Large intestine (tissue), 3 donors: ENCODE measurements around the gene PALLD. TPM values are rescaled to one million over a fixed set of nuclear protein-coding genes. Genes with fewer than 3 reads are reported as not detected.
"Not testable (repeated sequence)": the region's sequence is repeated elsewhere in the genome, so short reads cannot be mapped to it uniquely, and the experiment has no call there.

Experiments used
- DNase-seq, 2 donors: peaks; one replicate each; pipeline versions ENCODE4 v3.0.0 to v3.0.0-alpha.2; 2013
- H3K27ac ChIP-seq: one replicate; pipeline ENCODE4 v1.5.1; 2013; ENCODE audit warnings: low read length
- H3K27me3 ChIP-seq: 2 replicates; pipeline ENCODE4 v1.6.1; 2013; ENCODE audit warnings: low read length; ENCODE audit not compliant: control insufficient read depth, insufficient read depth
- H3K36me3 ChIP-seq: 2 replicates; pipeline ENCODE4 v1.6.1; 2013; ENCODE audit warnings: low read length; ENCODE audit not compliant: control insufficient read depth, insufficient read depth
- H3K4me1 ChIP-seq: one replicate; pipeline ENCODE4 v1.6.1; 2013; ENCODE audit warnings: low read length; ENCODE audit not compliant: control insufficient read depth, insufficient read depth
- H3K4me3 ChIP-seq: one replicate; pipeline ENCODE4 v1.5.1; 2013; ENCODE audit warnings: low read length
- H3K9me3 ChIP-seq: one replicate; pipeline ENCODE4 v1.6.1; 2013; ENCODE audit warnings: mild to moderate bottlenecking, low read depth, low read length, moderate library complexity; ENCODE audit not compliant: control insufficient read depth
- WGBS: methylation state at CpG from one replicate; pipeline ENCODE4 v1.1.5; 2013; ENCODE audit warnings: low lambda C conversion rate; ENCODE audit not compliant: insufficient coverage; 5-methylcytosine and 5-hydroxymethylcytosine counted together
- polyA plus RNA-seq: library from polyadenylated mRNA; unstranded; fragments of 120-200 nt; gene quantifications from one replicate; pipeline ENCODE4 v1.2.1, GENCODE V29; 2013

PALLD gene
- polyA plus RNA-seq, 1 donor, result 59.7 TPM

DNA sequence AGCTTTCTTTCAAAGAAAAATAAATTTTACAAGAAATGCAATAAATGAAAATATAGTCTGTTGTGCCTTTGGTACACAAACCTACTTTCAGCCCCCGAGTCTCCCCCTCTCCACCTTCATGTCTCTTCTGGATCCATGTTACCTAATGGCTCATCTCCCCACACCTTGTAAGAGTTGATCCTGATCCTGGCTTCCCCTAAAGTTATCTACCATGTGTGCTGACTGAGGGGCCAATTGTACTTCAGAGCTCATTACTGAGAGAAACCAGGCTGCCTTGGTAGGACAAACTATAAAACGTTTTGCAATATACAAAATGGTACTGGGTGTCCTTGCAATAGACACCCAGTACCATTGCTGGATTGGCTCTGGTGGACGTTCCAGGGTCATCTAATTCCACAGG, 11.8 kb downstream of the PALLD start:
- no peak for DNase-seq
- Histone ChIP-seq H3K36me3 (no peaks in the 10 kb centered on the region), H3K9me3 (no peaks in the 10 kb centered on the region), H3K27ac (no peak overlapping the region), H3K4me3 (no peak overlapping the region), H3K4me1 (peaks cover 2% of the 10 kb centered on the region), H3K27me3 (no peaks in the 10 kb centered on the region)
- WGBS, result 70% methylated on average over 2 of the region's 3 CpGs

DNA sequence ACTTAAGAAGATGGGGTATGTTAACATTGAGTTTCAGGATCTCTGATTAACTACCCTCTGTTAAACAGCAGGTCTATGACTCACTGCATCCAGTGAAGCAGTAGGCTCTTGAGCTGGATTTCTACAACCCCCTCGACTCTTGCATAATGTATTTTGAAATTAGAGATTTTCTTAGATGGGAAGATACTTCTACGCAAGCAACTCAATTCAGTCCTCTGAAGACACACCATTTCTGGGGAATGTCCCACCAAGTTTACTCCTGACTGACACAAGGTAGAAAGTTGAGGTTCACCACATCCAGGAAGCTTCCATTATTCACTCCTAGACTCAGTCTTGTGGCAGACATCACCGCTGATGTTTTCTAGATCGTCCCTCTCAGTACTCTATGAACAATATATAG, 12.9 kb downstream of the PALLD start:
- H3K27me3 ChIP-seq, result no peaks in the 10 kb centered on the region
- H3K36me3 ChIP-seq, result no peaks in the 10 kb centered on the region
- WGBS, result no CpG with 5 or more reads among the region's 4 CpGs
- peak in 1 of 2 donors; percentile 22 for DNase-seq
- no peak overlapping the region for H3K4me3 ChIP-seq
- H3K27ac ChIP-seq, result no peak overlapping the region
- no peaks in the 10 kb centered on the region for H3K9me3 ChIP-seq
- H3K4me1 ChIP-seq, result peaks cover 2% of the 10 kb centered on the region

GRCh38 chr4:168511780-168512489, 15.1 kb downstream of the PALLD start:
- Histone ChIP-seq H3K27ac (no peak overlapping the region), H3K4me3 (no peak overlapping the region), H3K36me3 (no peaks in the 10 kb centered on the region), H3K27me3 (no peaks in the 10 kb centered on the region), H3K9me3 (no peaks in the 10 kb centered on the region), H3K4me1 (no peaks in the 10 kb centered on the region)
- no peak for DNase-seq
- WGBS, result no CpG with 5 or more reads among the region's 13 CpGs

- H3K36me3 ChIP-seq, result not testable (repeated sequence)
- 100% methylated on average over 1 of the region's 3 CpGs for WGBS
These were observed 17.0 kb downstream of the PALLD start for GRCh38 chr4:168513826-168514225.

GRCh38 chr4:168514249-168514852, 17.5 kb downstream of the PALLD start:
- H3K27me3 ChIP-seq, result no peaks in the 10 kb centered on the region
- no peak overlapping the region for H3K4me3 ChIP-seq
- no peaks in the 10 kb centered on the region for H3K36me3 ChIP-seq
- no peak overlapping the region for H3K27ac ChIP-seq
- DNase-seq, result no peak
- no peaks in the 10 kb centered on the region for H3K4me1 ChIP-seq
- 51% methylated on average over 3 of the region's 3 CpGs for WGBS
- H3K9me3 ChIP-seq, result no peaks in the 10 kb centered on the region

More at GRCh38 chr4:168513826-168514225, 17.0 kb downstream of the PALLD start:
- H3K27me3 ChIP-seq, H3K9me3 ChIP-seq, H3K27ac ChIP-seq, H3K4me3 ChIP-seq, H3K4me1 ChIP-seq, DNase-seq: not testable (repeated sequence)

- no peaks in the 10 kb centered on the region for H3K27me3 ChIP-seq
- WGBS, result 80% methylated on average over 3 of the region's 5 CpGs
- no peaks in the 10 kb centered on the region for H3K9me3 ChIP-seq
- no peak overlapping the region for H3K27ac ChIP-seq
- no peak for DNase-seq
- no peaks in the 10 kb centered on the region for H3K4me1 ChIP-seq
- no peaks in the 10 kb centered on the region for H3K36me3 ChIP-seq
- H3K4me3 ChIP-seq, result no peak overlapping the region
These were observed 18.6 kb downstream of the PALLD start for GRCh38 chr4:168515222-168516011.

- H3K27ac ChIP-seq, result no peak overlapping the region
- no peak for DNase-seq
These were observed 20.0 kb downstream of the PALLD start for GRCh38 chr4:168516841-168517240.

DNA sequence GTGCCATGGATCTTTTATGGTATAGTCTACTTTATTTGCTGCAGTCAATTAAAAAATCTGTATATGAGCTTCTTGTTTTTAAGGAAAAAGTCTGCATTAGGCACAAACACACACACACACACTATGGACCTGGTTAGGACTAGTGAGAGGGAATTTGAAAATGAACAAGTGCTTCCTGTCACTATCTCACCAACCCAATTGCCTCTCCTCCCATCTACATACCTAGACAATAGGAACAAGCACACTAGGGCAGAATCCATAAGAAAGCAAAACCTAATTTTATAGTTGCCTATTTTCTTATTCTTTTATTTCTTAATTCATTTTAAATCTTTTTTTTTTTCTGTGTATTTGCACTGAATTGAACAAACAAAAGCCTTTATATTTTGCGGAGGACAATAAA, 22.7 kb downstream of the PALLD start:
- Histone ChIP-seq H3K27ac (no peak overlapping the region), H3K9me3 (no peaks in the 10 kb centered on the region), H3K36me3 (no peaks in the 10 kb centered on the region), H3K4me3 (no peak overlapping the region), H3K27me3 (no peaks in the 10 kb centered on the region), H3K4me1 (no peaks in the 10 kb centered on the region)
- no CpG with 5 or more reads among the region's 1 CpG for WGBS
- no peak for DNase-seq

More at GRCh38 chr4:168516841-168517240, 20.0 kb downstream of the PALLD start:
- H3K4me1 ChIP-seq, result no peaks in the 10 kb centered on the region
- no peaks in the 10 kb centered on the region for H3K9me3 ChIP-seq
- no peaks in the 10 kb centered on the region for H3K36me3 ChIP-seq
- no peak overlapping the region for H3K4me3 ChIP-seq
- 80% methylated on average over 1 of the region's 2 CpGs for WGBS
- H3K27me3 ChIP-seq, result no peaks in the 10 kb centered on the region

DNA sequence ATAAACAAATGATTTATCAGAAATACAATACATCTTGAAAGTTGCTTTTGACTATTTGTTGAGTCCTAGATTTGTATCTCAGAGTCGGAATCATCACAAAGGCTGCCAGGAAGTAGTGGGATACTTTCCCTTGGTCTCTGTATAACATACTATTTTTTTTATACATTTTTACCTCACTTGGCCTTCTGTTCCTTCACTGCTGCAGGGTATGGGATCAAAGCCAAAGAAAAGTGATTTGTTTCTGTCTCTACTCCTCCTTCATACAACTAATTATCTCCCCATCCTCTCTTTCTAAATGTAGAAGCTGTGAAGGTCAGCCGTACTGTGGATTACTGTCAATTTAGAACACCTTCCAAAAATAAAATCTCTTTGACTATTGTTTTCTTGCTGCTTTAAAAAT, 24.9 kb downstream of the PALLD start:
- H3K36me3 ChIP-seq, result no peaks in the 10 kb centered on the region
- no peak overlapping the region for H3K27ac ChIP-seq
- DNase-seq, result no peak
- H3K9me3 ChIP-seq, result no peaks in the 10 kb centered on the region
- H3K4me3 ChIP-seq, result no peak overlapping the region
- H3K4me1 ChIP-seq, result no peaks in the 10 kb centered on the region
- 86% methylated on average over 1 of the region's 2 CpGs for WGBS
- no peaks in the 10 kb centered on the region for H3K27me3 ChIP-seq

DNA sequence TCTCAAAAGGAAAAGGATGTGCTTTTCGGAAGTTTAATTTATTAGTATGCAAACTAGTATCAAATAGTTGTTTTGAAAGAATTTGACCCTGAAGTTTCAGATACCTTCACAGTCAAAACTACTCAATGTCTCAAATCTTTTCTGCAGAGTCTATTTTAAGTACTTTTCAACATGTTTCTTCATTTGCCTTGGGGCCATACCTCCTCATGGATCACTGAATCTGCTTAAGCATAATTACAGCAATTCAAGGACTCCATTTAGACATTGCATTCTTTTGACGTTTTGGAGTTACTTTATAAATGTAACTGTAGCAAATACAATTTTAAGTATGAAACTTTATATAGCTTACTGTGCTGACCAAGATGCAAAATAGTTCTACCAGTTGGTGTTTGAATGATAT, 25.5 kb downstream of the PALLD start:
- H3K27me3 ChIP-seq, result no peaks in the 10 kb centered on the region
- H3K9me3 ChIP-seq, result no peaks in the 10 kb centered on the region
- WGBS, result no CpG with 5 or more reads among the region's 2 CpGs
- no peaks in the 10 kb centered on the region for H3K4me1 ChIP-seq
- H3K36me3 ChIP-seq, result no peaks in the 10 kb centered on the region
- DNase-seq, result no peak
- H3K4me3 ChIP-seq, result no peak overlapping the region
- no peak overlapping the region for H3K27ac ChIP-seq
